Activated CD4-positive, alpha-beta T cell treated with anti-CD3 and anti-CD28 coated beads, Interleukin-2, amount 10 ng/mL, durations not matched to agents 24 days and 14 days (primary cell): ENCODE data around the gene CRYGB. TPM values are rescaled to one million over a fixed set of nuclear protein-coding genes. Genes with fewer than 3 reads are reported as not detected.

ENCODE experiments used
- DNase-seq: peaks from one replicate; pipeline ENCODE4 v3.0.0; 2022
- H3K27ac Mint-ChIP-seq: one replicate; pipeline ENCODE4 v1.8.0; 2022; ENCODE audit warnings: mild to moderate bottlenecking, mixed read lengths
- H3K27me3 Mint-ChIP-seq: one replicate; pipeline ENCODE4 v1.8.0; 2022; ENCODE audit warnings: mixed read lengths
- H3K36me3 Mint-ChIP-seq: one replicate; pipeline ENCODE4 v1.8.0; 2022; ENCODE audit warnings: low read depth, mild to moderate bottlenecking, mixed read lengths
- H3K4me1 Mint-ChIP-seq: one replicate; pipeline ENCODE4 v1.8.0; 2021; ENCODE audit warnings: mixed read lengths
- H3K4me3 Mint-ChIP-seq: one replicate; pipeline ENCODE4 v1.8.0; 2022; ENCODE audit warnings: mild to moderate bottlenecking, moderate library complexity, mixed read lengths
- H3K9me3 Mint-ChIP-seq: one replicate; pipeline ENCODE4 v1.8.0; 2021; ENCODE audit warnings: mixed read lengths
- intact Hi-C: fragments of 100-400 bp; cut with micrococcal nuclease; formaldehyde crosslinking; loops from one replicate; pipeline ENCODE4 v1.15.1; 2023
- total RNA-seq: library from RNA; stranded (reverse); gene quantifications from 2 replicates; pipeline ENCODE4 v1.2.3, GENCODE V29; 2022

CRYGB gene, protein sequence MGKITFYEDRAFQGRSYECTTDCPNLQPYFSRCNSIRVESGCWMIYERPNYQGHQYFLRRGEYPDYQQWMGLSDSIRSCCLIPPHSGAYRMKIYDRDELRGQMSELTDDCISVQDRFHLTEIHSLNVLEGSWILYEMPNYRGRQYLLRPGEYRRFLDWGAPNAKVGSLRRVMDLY
- total RNA-seq: not detected in 2 replicates

DNA sequence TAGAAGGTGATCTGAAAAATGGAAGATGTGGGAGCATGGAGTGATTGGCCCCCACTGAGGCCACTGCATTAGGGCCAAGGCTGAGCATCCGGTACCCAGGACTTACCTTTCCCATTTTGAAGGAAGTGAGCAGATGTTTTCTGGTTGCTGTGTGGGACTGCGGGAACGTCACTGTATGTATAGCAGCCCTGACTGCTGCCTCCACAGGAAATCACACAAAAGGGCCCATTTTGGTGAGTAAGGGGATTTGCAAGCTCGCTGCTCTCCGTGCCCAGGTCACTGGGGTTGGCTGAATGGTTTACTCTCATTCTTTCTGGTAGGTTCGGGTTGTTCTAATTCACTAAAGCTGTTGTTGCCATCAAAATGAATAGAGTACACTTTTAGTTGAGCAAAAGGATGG lies at the start of gene CRYGB:
Gene CRYGB (minus strand): TSS at position 153 of the 400 bp plus-strand sequence. CDS start 38 bp downstream, at position 115.
- intact Hi-C loops: no loop called here
- Mint-ChIP-seq H3K4me1 (no peaks in the 10 kb centered on the region), H3K4me3 (no peak within 1 kb of the TSS), H3K9me3 (no peaks in the 10 kb centered on the region), H3K27me3 (peaks cover 6% of the 10 kb centered on the region), H3K27ac (no peak within 1 kb of the TSS), H3K36me3 (no peaks in the 10 kb centered on the region)
- DNase-seq: no peak

DNA sequence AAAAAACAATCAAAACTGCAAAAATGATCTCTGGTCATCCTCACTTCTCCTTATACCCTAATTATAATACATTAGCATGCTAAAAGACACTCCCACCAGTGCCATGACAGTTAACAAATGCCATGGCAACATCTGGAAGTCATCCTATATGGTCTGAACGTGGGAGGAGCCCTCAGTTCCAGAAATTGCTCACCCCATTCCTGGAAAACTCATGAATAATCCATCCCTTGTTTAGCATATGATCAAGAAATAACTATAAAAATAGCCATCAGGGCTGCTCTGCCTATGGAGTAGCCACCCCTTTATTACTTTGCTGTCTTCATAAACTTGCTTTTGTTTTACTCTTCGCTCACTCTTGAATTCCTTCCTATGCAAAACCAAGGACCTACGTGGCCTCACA lies 49.6 kb upstream of the CRYGB start:
- Mint-ChIP-seq H3K4me1 (no peaks in the 10 kb centered on the region), H3K36me3 (no peaks in the 10 kb centered on the region), H3K27ac (no peak overlapping the region), H3K9me3 (no peaks in the 10 kb centered on the region), H3K27me3 (peaks cover 5% of the 10 kb centered on the region), H3K4me3 (no peak overlapping the region)
- DNase-seq: no peak
- intact Hi-C loops: no loop called here

DNA sequence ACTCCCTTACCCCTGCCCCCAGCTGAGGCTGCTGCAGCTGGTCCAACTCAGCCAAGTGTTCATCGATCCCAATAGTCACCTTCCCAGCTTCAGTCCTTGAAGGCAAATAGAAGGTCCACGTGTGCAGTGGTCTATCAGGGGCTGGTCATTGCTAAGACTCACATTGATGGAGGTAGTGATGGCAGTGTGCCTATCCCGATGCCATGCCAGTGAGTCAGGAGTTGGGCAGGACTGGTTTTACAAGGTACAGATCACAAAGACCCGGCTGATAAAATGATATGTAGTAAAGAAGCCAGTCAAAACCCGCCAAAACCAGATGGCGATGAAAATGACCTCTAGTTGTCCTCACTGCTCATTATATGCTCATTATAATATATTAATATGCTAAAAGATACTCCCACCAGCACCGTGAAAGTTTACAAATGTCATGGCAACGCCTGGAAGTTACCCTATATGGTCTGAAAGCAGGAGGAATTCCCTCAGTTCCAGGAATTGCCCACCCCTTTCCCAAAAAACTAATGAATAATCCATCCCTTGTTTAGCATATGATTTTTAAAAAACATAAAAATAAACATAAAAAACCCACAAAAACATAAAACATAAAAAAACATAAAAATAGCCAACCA lies 46.8 kb upstream of the CRYGB start:
- no peaks in the 10 kb centered on the region for H3K36me3 Mint-ChIP-seq
- intact Hi-C loops: no loop called here

DNA sequence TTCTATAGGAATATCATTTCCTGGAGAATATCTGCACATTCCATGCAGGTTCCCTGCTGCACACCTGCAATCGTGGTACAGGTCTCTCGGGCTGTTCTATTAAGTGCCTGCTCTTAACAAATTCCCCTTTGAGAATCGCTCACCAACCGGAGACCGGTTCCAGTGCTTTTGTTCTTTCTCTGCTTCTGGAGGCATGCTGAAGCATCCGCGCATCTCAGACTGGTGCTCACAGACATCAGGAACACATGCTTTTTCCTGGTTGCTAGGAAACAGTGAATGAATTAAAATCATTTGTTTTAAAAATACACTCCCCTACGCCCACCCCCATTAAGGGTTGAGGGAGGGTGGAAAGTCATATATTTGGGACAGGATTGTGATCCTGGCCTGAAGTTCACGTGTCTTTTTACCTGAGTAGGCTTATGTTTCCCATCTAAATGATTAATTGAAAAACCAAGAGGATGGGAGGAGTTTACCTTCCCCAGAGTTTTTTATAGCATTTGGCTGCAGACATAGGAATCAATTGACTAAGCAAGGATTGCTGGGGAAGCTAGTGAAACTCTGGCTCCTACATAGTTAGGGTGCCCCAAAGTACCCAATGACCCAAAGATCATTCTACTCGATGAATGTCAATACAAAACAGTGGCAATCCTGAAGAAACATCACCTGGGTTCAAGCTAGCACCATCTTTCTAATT lies 44.0 kb upstream of the CRYGB start, which contains the start of gene C2orf80:
Gene C2orf80 (minus strand): TSS at position 221 of the 694 bp plus-strand sequence. CDS start 3,044 bp downstream, outside the sequence.
- H3K27ac Mint-ChIP-seq: no peak within 1 kb of the TSS
- intact Hi-C loops: no loop called here
- no peak within 1 kb of the TSS for H3K4me3 Mint-ChIP-seq
- DNase-seq: no peak
- no peaks in the 10 kb centered on the region for H3K36me3 Mint-ChIP-seq
- peaks cover 12% of the 10 kb centered on the region for H3K27me3 Mint-ChIP-seq
- H3K9me3 Mint-ChIP-seq: no peaks in the 10 kb centered on the region
- no peaks in the 10 kb centered on the region for H3K4me1 Mint-ChIP-seq

More for the DNA sequence above, 46.8 kb upstream of the CRYGB start:
- Mint-ChIP-seq H3K27ac (no peak overlapping the region), H3K4me3 (no peak overlapping the region), H3K9me3 (no peaks in the 10 kb centered on the region), H3K4me1 (no peaks in the 10 kb centered on the region), H3K27me3 (peaks cover 7% of the 10 kb centered on the region)
- no peak for DNase-seq

DNA sequence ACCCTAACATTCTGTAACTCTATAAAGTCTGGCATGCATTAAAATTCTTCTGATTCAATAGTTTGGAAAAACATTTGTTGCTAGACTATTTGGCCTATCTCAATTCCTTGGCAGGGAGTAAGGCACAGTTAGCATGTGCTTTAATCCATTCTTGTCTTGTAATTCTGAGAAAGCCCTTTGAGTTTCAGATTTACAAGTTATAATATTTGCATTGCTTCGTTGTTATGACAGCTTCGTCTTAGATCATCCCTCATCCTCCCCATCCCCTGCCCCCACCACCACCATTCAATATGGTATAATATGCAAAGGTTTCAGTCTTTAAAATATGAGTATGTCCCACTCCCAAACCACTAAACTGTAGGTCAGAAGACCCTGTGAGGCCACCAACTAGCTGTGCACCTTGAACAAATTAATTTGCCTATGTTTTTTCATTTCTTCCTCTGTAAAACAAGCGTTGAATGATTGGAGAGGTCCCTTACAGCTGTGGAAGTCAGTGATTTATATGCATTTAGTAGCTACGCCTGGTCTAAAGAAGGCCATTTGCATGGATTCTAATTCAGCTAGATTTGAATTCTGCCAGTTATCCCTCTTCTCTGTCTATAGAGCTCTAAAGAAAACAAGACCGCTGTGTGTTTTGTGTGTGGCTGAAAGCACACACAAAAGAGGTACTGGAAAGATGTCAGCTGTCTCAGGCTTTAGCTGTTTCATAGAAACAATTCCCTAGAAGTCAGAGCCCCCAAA lies 43.3 kb upstream of the CRYGB start:
- intact Hi-C loops: no loop called here
- no peak for DNase-seq
- Mint-ChIP-seq H3K36me3 (no peaks in the 10 kb centered on the region), H3K4me3 (no peak overlapping the region), H3K27me3 (peaks cover 17% of the 10 kb centered on the region), H3K4me1 (no peaks in the 10 kb centered on the region), H3K9me3 (no peaks in the 10 kb centered on the region), H3K27ac (no peak overlapping the region)

DNA sequence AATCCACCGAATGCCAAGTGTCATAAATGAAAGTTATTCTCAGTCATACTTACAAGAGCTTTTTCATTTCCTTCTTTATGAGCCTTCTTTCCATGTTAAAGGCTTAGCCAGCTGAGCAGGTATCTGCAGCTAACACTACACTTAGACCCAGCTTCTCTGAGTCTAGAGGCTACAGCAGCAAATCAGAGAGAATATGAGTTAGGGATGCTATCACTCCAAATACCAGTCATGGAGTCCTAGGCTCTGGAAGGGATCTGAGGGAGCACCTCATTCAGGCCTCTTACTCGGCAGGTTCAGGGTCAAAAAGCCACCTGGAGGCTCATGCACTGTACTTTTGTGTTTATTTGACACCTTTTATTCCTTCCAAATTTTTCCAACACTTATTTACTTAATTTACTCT lies 40.9 kb upstream of the CRYGB start:
- Mint-ChIP-seq H3K9me3 (no peaks in the 10 kb centered on the region), H3K27me3 (peaks cover 34% of the 10 kb centered on the region), H3K4me1 (peaks cover 2% of the 10 kb centered on the region), H3K4me3 (no peak overlapping the region), H3K36me3 (no peaks in the 10 kb centered on the region), H3K27ac (no peak overlapping the region)
- no peak for DNase-seq
- intact Hi-C loops: no loop called here

DNA sequence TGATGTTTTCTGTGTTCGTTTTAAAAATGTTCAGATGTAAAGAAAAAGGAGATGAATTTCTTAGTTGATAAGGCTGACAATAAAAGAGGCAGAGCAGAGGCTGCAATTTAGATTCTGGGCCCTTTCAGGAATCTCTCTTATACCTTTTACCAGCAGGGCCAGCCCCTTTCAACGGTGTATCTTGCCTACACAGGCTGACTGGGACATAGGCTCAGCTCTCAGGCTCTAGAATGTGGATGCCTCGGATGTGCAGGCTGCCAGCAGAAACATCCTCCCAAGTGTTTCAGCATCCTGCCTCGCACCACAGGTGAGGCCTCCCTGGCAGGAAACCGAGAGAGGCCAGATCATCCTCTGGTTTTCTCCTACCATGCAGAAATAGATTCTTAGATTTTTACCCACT lies 40.5 kb upstream of the CRYGB start:
- intact Hi-C loops: no loop called here
- no peak overlapping the region for H3K27ac Mint-ChIP-seq
- DNase-seq: no peak
- peaks cover 2% of the 10 kb centered on the region for H3K4me1 Mint-ChIP-seq
- no peaks in the 10 kb centered on the region for H3K9me3 Mint-ChIP-seq
- H3K36me3 Mint-ChIP-seq: no peaks in the 10 kb centered on the region
- H3K4me3 Mint-ChIP-seq: no peak overlapping the region
- H3K27me3 Mint-ChIP-seq: peaks cover 36% of the 10 kb centered on the region

DNA sequence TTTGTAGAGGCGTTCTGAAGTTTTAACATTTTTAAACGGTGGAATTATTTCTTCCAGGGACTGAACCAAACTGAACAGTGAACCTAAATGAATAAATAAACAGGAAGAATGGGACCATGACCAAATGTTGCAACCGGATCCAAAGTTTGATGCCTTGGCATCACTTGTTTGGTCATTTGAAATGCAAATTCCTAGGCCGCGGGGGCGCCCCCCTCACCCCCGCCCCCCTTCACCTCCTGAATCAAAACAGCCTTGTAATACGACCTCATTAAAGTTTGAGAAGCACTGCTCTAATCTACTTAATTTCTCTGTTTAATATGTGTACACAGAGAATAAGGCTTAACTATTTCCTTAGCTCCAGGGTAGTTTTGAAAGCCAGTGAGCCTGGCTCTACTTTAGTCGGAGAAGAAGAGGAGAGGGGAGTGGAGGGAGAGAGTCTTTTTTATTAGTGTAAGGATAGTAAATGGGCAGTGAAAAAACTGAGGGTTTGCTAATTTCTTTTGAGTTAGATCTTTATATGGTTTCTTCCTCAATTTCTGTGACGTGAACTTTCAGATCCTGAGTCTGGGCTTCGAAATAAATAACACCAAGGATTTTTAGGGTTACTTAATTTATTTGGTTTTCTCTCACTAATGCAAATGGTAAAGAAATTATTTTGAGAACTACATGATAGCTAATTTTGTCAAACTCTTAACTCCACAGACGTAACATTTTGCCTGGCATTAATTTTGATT lies 38.2 kb upstream of the CRYGB start:
- Mint-ChIP-seq H3K27me3 (peaks cover 38% of the 10 kb centered on the region), H3K4me3 (no peak overlapping the region), H3K27ac (no peak overlapping the region), H3K9me3 (no peaks in the 10 kb centered on the region), H3K36me3 (no peaks in the 10 kb centered on the region), H3K4me1 (peaks cover 2% of the 10 kb centered on the region)
- no peak for DNase-seq
- intact Hi-C loops: no loop called here

DNA sequence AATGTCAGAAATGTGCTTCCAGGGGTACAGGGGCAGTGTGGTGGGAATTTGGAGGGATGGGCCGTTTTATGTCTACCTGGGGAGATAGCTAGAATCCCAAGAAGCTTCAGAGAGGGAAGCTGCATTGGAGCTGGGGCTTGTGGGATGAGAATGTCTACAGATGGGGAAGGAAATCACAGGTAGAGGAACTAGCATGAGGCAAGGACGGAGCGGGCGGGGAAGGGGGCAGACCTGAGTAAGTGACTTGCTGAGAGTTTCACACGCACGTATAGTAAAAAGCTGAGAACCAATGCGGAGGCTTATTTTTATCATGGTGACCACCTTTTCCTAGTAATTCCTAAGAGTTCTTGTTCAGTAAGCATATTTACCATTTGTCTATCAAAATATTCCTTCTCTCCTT lies 37.6 kb upstream of the CRYGB start:
- intact Hi-C loops: no loop called here
- no peak for DNase-seq
- Mint-ChIP-seq H3K4me3 (no peak overlapping the region), H3K4me1 (peaks cover 2% of the 10 kb centered on the region), H3K27ac (no peak overlapping the region), H3K9me3 (no peaks in the 10 kb centered on the region), H3K27me3 (peaks cover 38% of the 10 kb centered on the region), H3K36me3 (no peaks in the 10 kb centered on the region)

DNA sequence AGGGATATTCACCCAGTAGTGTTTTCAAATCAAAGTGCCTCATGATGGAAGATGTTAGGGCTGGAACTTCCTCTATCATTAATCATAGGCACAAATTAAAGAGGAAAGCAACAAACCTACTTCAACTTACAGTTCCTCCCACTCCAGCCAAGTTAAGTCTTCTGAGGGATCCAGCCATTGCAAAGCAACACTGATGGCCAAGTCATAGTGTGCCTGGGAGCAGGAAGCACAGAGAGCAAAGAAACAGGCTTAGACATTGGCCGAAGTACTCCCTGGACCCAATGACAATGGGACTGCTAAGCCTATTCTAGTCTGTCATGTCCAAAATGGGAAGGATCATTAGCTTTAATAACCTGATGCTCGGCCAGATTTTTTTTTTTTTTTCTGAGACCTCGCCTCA lies 36.9 kb upstream of the CRYGB start:
- peaks cover 2% of the 10 kb centered on the region for H3K4me1 Mint-ChIP-seq
- no peaks in the 10 kb centered on the region for H3K9me3 Mint-ChIP-seq
- intact Hi-C loops: no loop called here
- no peak for DNase-seq
- no peaks in the 10 kb centered on the region for H3K36me3 Mint-ChIP-seq
- H3K27ac Mint-ChIP-seq: no peak overlapping the region
- no peak overlapping the region for H3K4me3 Mint-ChIP-seq
- H3K27me3 Mint-ChIP-seq: peaks cover 38% of the 10 kb centered on the region

DNA sequence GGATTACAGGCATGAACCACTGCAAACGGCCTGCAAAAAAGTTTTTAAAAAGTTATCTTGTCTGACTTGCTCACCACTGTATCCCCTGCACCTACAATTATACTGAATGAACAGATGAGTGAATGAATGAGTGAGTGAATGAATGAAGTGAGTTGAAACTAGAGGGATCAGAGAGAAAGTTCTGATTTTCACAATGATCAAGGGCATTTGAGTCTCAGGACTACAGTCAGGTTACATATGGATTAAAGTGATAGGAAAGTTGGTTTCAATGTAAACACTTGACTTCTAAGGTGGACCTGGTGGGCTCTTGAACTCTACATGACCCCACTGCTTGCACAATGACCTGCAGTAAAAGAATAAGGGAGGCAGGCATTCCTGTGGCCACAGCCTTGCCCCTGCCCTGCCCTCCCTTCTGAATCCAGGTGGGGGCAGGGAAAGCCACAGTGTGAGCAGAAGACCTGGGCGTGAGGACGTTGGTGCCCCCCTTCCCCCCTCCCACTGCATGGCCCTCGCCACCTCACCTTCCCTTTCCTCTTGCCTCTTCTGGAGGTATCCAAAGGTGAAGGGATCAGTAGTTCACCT lies 33.2 kb upstream of the CRYGB start:
- Mint-ChIP-seq H3K27me3 (peaks cover 24% of the 10 kb centered on the region), H3K4me3 (no peak overlapping the region), H3K36me3 (no peaks in the 10 kb centered on the region), H3K27ac (no peak overlapping the region), H3K4me1 (peaks cover 5% of the 10 kb centered on the region), H3K9me3 (no peaks in the 10 kb centered on the region)
- no peak for DNase-seq
- intact Hi-C loops: loop anchor here (5.0 kb wide), 1 partner anchor 1028 kb away; no protein-coding TSS in a partner anchor

DNA sequence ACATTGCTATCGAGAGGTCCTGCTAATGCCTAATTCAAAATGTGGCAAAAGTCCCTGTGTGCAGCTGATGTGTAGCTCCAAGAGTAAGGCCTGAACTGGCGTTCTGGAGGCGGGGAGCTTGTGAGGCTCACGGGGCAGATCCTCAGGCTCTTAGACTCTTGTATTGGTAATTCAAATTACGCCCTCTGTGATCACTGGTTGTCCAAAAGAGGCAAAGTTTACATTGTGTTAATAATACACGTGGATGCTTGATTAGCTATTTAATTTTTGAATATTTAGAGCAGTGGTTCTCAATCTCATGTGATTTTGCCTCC lies 29.8 kb upstream of the CRYGB start:
- peaks cover 5% of the 10 kb centered on the region for H3K4me1 Mint-ChIP-seq
- no peak overlapping the region for H3K27ac Mint-ChIP-seq
- no peak for DNase-seq
- intact Hi-C loops: loop anchor here (1.0 to 5.0 kb wide), 2 partner anchors 79 to 1032 kb away; no protein-coding TSS in a partner anchor
- no peak overlapping the region for H3K4me3 Mint-ChIP-seq
- no peaks in the 10 kb centered on the region for H3K9me3 Mint-ChIP-seq
- no peaks in the 10 kb centered on the region for H3K36me3 Mint-ChIP-seq
- H3K27me3 Mint-ChIP-seq: peaks cover 8% of the 10 kb centered on the region
